OCI-LY1 (cell line): ENCODE data around the gene FGD4.

Experiments used
- H2AFZ ChIP-seq: fragments of 200-600 bp; sonication (generic), shearing (Covaris generic); 2 replicates; pipeline ENCODE4 v1.6.0; 2014; ENCODE audit warnings: antibody characterized with exemption, mild to moderate bottlenecking, low read length
- H3F3A ChIP-seq: fragments of 200-600 bp; sonication (generic), shearing (Covaris generic); 2 replicates; pipeline ENCODE4 v1.6.0; 2014; ENCODE audit warnings: mild to moderate bottlenecking, antibody characterized with exemption, low read length, moderate library complexity; ENCODE audit not compliant: insufficient read depth
- H3K27ac ChIP-seq: fragments of 200-600 bp; sonication (generic); 2 replicates; pipeline ENCODE4 v1.5.1; 2014; ENCODE audit warnings: low read length, mixed run types, mild to moderate bottlenecking, low read depth; ENCODE audit not compliant: poor library complexity, severe bottlenecking
- H3K27me3 ChIP-seq: fragments of 200-600 bp; sonication (generic); 2 replicates; pipeline ENCODE4 v1.6.0; 2014; ENCODE audit warnings: antibody characterized with exemption, mild to moderate bottlenecking, low read length, moderate library complexity; ENCODE audit not compliant: insufficient read depth
- H3K36me3 ChIP-seq: fragments of 200-600 bp; sonication (generic); 2 replicates; pipeline ENCODE4 v1.6.1; 2014; ENCODE audit warnings: mild to moderate bottlenecking, antibody characterized with exemption, low read length, moderate library complexity, mixed read lengths; ENCODE audit not compliant: insufficient read depth
- H3K4me1 ChIP-seq: fragments of 200-600 bp; sonication (generic); 2 replicates; pipeline ENCODE4 v1.5.1; 2014; ENCODE audit warnings: mild to moderate bottlenecking, low read length, moderate library complexity; ENCODE audit not compliant: insufficient read depth, severe bottlenecking
- H3K4me2 ChIP-seq: fragments of 200-600 bp; sonication (generic), shearing (Covaris generic); 2 replicates; pipeline ENCODE4 v1.6.1; 2014; ENCODE audit warnings: low read length
- H3K4me3 ChIP-seq: fragments of 200-600 bp; sonication (generic); 2 replicates; pipeline ENCODE4 v1.5.1; 2014; ENCODE audit warnings: low read length, low read depth, mild to moderate bottlenecking, mixed read lengths; ENCODE audit not compliant: poor library complexity, severe bottlenecking
- H3K79me2 ChIP-seq: fragments of 200-600 bp; shearing (Covaris generic); 2 replicates; pipeline ENCODE4 v1.6.1; 2016; ENCODE audit warnings: mixed run types, low read length, mixed read lengths; ENCODE audit not compliant: insufficient read depth
- H3K9ac ChIP-seq: fragments of 200-600 bp; sonication (generic), shearing (Covaris generic); 2 replicates; pipeline ENCODE4 v1.6.1; 2014; ENCODE audit warnings: mild to moderate bottlenecking, low read length, mixed read lengths
- H3K9me2 ChIP-seq: fragments of 200-600 bp; sonication (generic), shearing (Covaris generic); 2 replicates; pipeline ENCODE4 v1.6.1; 2014; ENCODE audit warnings: low read depth, mild to moderate bottlenecking, low read length, mixed read lengths
- H3K9me3 ChIP-seq: fragments of 200-600 bp; shearing (Covaris generic); 2 replicates; pipeline ENCODE4 v1.6.1; 2014; ENCODE audit warnings: low read length, mixed read lengths
- H4K20me1 ChIP-seq: fragments of 200-600 bp; sonication (generic), shearing (Covaris generic); 2 replicates; pipeline ENCODE4 v1.6.0; 2016; ENCODE audit warnings: mild to moderate bottlenecking, low read length; ENCODE audit not compliant: insufficient read depth
- EZH2 ChIP-seq: fragments of 200-600 bp; sonication (generic), shearing (Covaris generic); IDR thresholded peaks from 2 replicates; pipeline ENCODE4 v1.8.0; 2017; ENCODE audit warnings: borderline replicate concordance, mixed run types, mild to moderate bottlenecking, antibody characterized with exemption, low read length, moderate library complexity, mixed read lengths
- TF ChIP-seq, protein P1 (sequence below): fragments of 200-600 bp; sonication (generic), shearing (Covaris generic); IDR thresholded peaks from 2 replicates; pipeline ENCODE4 v1.5.1; 2017; ENCODE audit warnings: mild to moderate bottlenecking, antibody characterized with exemption, low read length, moderate library complexity, mixed read lengths

FGD4 gene

DNA sequence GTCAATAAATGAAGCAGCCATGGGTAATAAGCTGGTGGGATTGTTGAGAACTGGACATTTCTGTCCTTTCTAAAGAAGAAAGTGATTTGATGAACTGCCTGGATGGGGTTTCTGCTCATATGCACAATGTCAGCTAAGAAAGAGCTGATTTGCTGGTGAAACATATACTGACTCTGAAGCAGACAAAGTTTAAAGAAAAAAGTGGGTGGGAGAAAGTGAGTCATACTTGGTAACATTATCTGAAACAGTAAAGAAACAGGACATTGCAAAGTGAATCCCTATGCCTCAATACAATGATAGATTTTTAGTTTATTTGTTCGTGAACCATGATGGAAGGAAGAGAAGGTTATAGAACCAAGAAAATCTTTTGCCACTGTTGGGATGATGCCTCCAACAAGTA lies 184.2 kb downstream of the FGD4 start:
- H3K4me2 ChIP-seq: no peak overlapping the region
- no peaks in the 10 kb centered on the region for H3F3A ChIP-seq
- H2AFZ ChIP-seq: no peak overlapping the region
- no peak overlapping the region for H3K9ac ChIP-seq
- TF ChIP-seq, protein P1, sequence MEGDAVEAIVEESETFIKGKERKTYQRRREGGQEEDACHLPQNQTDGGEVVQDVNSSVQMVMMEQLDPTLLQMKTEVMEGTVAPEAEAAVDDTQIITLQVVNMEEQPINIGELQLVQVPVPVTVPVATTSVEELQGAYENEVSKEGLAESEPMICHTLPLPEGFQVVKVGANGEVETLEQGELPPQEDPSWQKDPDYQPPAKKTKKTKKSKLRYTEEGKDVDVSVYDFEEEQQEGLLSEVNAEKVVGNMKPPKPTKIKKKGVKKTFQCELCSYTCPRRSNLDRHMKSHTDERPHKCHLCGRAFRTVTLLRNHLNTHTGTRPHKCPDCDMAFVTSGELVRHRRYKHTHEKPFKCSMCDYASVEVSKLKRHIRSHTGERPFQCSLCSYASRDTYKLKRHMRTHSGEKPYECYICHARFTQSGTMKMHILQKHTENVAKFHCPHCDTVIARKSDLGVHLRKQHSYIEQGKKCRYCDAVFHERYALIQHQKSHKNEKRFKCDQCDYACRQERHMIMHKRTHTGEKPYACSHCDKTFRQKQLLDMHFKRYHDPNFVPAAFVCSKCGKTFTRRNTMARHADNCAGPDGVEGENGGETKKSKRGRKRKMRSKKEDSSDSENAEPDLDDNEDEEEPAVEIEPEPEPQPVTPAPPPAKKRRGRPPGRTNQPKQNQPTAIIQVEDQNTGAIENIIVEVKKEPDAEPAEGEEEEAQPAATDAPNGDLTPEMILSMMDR: no peak
- no peak for TF ChIP-seq EZH2
- peaks cover 21% of the 10 kb centered on the region for H3K36me3 ChIP-seq
- no peaks in the 10 kb centered on the region for H3K79me2 ChIP-seq
- no peaks in the 10 kb centered on the region for H3K9me2 ChIP-seq
- H3K27ac ChIP-seq: no peak overlapping the region
- no peaks in the 10 kb centered on the region for H4K20me1 ChIP-seq
- H3K4me1 ChIP-seq: no peaks in the 10 kb centered on the region
- H3K4me3 ChIP-seq: no peak overlapping the region
- H3K9me3 ChIP-seq: no peaks in the 10 kb centered on the region
- no peaks in the 10 kb centered on the region for H3K27me3 ChIP-seq

DNA sequence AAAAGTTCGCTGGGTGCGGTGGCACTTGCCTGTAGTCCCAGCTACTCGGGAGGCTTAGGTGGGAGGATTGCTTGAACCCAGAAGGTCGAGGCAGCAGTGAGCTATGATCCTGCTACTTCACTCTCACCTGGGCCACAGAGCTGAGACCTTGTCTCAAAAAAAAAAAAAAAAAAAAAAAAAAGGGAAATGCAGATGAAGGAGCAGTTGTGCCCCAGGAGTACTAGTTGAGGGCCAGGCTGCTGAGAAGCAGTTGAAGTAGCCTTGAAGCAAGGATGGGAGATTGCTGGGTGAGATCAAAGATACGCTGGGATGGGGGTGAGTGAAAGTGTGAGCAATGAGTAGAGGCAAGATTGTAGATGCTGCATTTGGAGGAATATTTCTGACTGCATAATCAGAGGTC lies 186.3 kb downstream of the FGD4 start:
- Histone ChIP-seq H3K36me3 (peaks cover 14% of the 10 kb centered on the region), H3K4me3 (no peak overlapping the region), H3K27me3 (no peaks in the 10 kb centered on the region), H3K4me1 (peaks cover 11% of the 10 kb centered on the region), H3K9me3 (no peaks in the 10 kb centered on the region), H3K79me2 (no peaks in the 10 kb centered on the region), H3K27ac (no peak overlapping the region), H3K4me2 (no peak overlapping the region), H3F3A (no peaks in the 10 kb centered on the region), H3K9me2 (no peaks in the 10 kb centered on the region), H3K9ac (no peak overlapping the region), H4K20me1 (no peaks in the 10 kb centered on the region), H2AFZ (no peak overlapping the region)
- TF ChIP-seq EZH2: no peak
- TF ChIP-seq, protein P1: no peak

DNA sequence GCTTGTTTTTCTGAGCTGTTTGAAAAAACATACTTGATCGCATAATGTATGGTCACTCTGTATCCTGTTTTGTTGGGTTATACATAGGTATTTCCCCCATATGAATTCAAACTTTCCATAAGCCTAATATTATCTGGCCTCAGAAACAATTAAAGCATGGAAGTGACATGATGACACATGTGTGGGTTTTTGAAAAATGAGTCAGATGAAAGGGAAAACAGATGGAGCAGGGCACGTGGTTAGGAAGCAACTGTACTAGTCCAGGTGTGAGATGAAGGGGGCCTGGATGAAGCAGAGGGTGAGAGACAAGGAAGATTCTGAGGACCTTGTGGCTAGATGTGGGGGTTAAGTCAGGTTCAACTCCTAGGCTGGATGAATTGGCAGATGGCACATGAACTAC lies 187.0 kb downstream of the FGD4 start:
- Histone ChIP-seq H3K9ac (no peak overlapping the region), H3K4me2 (no peak overlapping the region), H3K4me1 (peaks cover 11% of the 10 kb centered on the region), H3K9me2 (no peaks in the 10 kb centered on the region), H4K20me1 (no peaks in the 10 kb centered on the region), H3K9me3 (no peaks in the 10 kb centered on the region), H3K27ac (no peak overlapping the region), H2AFZ (no peak overlapping the region), H3F3A (no peaks in the 10 kb centered on the region), H3K27me3 (no peaks in the 10 kb centered on the region), H3K79me2 (no peaks in the 10 kb centered on the region), H3K4me3 (no peak overlapping the region), H3K36me3 (peaks cover 14% of the 10 kb centered on the region)
- TF ChIP-seq, protein P1: no peak
- TF ChIP-seq EZH2: no peak
